Renal cortical epithelial cell (primary cell): Measurements from ENCODE around the gene CLIC2. TPM values are rescaled to one million over a fixed set of nuclear protein-coding genes. Genes with fewer than 3 reads are reported as not detected.

Source experiments
- DNase-seq: peaks from one replicate; pipeline ENCODE4 v3.0.0-alpha.2; 2011; ENCODE audit warnings: low read depth
- total RNA-seq: library from RNA; depleted of rRNA; stranded (reverse); fragments of >200 nt; gene quantifications from 2 replicates; pipeline ENCODE4 v1.2.3, GENCODE V29; 2014

CLIC2 gene
- total RNA-seq, 1 donor from 2014 or later: 0.35 TPM

GRCh38 chrX:155262970-155263754 lies 71.3 kb downstream of the CLIC2 start:
- no peak for DNase-seq

- no peak for DNase-seq
Measured at GRCh38 chrX:155259752-155260151, 74.7 kb downstream of the CLIC2 start.

GRCh38 chrX:155251391-155251790 lies 83.0 kb downstream of the CLIC2 start:
- DNase-seq: no peak

- no peak for DNase-seq
Measured at GRCh38 chrX:155247497-155247896, 86.9 kb downstream of the CLIC2 start.

GRCh38 chrX:155246748-155247147 lies 87.7 kb downstream of the CLIC2 start:
- DNase-seq: no peak

GRCh38 chrX:155242300-155242699 lies 92.1 kb downstream of the CLIC2 start:
- DNase-seq: no peak

- DNase-seq: no peak
Measured at GRCh38 chrX:155237719-155238118, 96.7 kb downstream of the CLIC2 start.

GRCh38 chrX:155235891-155236290 lies 98.5 kb downstream of the CLIC2 start:
- peak; percentile 23 for DNase-seq

GRCh38 chrX:155231163-155231562 lies 103.3 kb downstream of the CLIC2 start:
- no peak for DNase-seq

Other genes starting within 250 kb of the CLIC2 start
- gene VBP1, start 118.2 kb downstream of the CLIC2 start, total RNA-seq: 59.4 and 109 TPM in 2 replicates
- gene RAB39B, start 70.1 kb downstream of the CLIC2 start, total RNA-seq: under 0.01 and 0.35 TPM in 2 replicates
- gene F8A2, start 47.5 kb upstream of the CLIC2 start, total RNA-seq: 1.4 TPM in 1 of 2 replicates, not detected in the other
- gene F8A3, start 124.0 kb upstream of the CLIC2 start, total RNA-seq: 0.52 and 5.6 TPM in 2 replicates